ENCODE results near the gene CELF4.

DNA sequence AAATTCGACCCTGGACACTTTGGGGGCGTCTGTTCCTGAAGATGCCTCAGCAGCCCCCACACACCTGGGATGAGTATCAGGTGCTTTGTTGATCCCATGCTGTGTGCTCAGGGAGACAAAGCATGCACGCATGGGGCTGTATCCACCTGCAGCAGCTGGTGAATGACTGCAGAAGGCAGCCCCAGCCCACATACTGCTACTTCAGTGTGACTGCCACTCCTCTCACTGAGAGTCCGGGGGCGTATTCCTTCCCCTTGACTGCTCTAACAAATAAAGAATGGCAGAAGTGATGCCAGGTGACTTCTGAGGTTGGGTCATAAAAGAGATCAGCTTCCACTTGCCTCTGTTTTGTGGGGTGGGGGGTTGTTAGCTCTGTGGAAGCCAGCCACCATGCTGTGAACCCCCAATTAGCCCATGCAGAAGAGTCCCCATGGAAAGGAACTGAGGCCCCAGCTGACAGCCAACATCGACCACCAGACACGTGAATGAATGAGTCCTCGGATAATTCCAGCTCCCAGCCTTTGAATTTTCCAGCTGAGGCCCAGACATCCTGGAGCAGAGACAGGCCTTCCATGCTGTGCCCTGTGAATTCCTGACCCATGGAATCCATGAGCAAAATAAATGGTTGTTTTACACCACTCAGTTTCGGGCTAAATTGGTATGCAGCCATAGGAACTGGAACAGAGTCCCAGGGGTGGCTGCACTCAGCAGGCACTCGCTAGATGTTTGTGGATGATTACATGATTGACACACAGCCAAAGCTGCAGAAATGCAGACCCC is 289.3 kb downstream of the CELF4 start:
- TF ChIP-seq CTCF (conservative IDR thresholded peaks at IDR 0.05) (no peak), ZFX (IDR thresholded peaks at IDR 0.05) (no peak)

All from C4-2B (cell line).